Fibroblast of pulmonary artery (primary cell): ENCODE results near the gene PRICKLE4.

Experiments used
- DNase-seq: peaks from one replicate; pipeline ENCODE4 v3.0.0-alpha.2; 2010; ENCODE audit warnings: low read depth
- H3K4me3 ChIP-seq: replicated peaks from 2 replicates; pipeline ENCODE4 v1.5.1; 2011; ENCODE audit warnings: low read depth, mild to moderate bottlenecking, control low read depth, low read length, moderate library complexity
- CTCF ChIP-seq: IDR thresholded peaks from 2 replicates; pipeline ENCODE4 v1.5.1; 2011; ENCODE audit warnings: mild to moderate bottlenecking, control low read depth, low read length, inconsistent platforms; ENCODE audit errors: missing control alignments

Gene PRICKLE4

DNA sequence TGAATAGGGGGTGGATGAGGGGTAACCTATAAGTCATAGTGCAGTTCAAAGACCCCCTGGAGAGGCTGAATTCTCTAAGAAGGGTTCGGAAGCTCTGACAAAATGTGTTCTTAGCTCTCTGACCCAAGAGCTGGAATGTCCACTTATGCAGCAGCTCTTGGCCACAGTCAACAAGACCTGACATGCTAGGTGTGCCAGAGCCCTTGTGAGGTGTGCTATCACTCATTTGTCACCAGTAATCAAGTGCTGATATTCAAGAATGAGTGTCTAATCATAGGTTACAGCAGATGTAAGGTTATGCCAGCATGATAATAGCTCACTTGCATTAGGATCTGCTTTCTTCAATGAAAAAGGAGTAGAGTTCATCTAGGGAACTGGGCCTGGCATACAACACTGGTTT lies 35.0 kb downstream of the PRICKLE4 start:
- DNase-seq, result no peak
- H3K4me3 ChIP-seq, result no peak overlapping the region
- no peak for TF ChIP-seq CTCF

GRCh38 chr6:41818271-41819054 lies 37.9 kb downstream of the PRICKLE4 start:
- TF ChIP-seq CTCF, result no peak
- peak; percentile 79 for DNase-seq
- no peak overlapping the region for H3K4me3 ChIP-seq

- no peak overlapping the region for H3K4me3 ChIP-seq
- no peak for TF ChIP-seq CTCF
- no peak for DNase-seq
Measured at GRCh38 chr6:41821266-41821665, 40.7 kb downstream of the PRICKLE4 start.

GRCh38 chr6:41822021-41822420 lies 41.4 kb downstream of the PRICKLE4 start:
- no peak for TF ChIP-seq CTCF
- H3K4me3 ChIP-seq, result no peak overlapping the region
- no peak for DNase-seq

- no peak for TF ChIP-seq CTCF
- DNase-seq, result no peak
- no peak overlapping the region for H3K4me3 ChIP-seq
Measured at GRCh38 chr6:41823178-41823577, 42.6 kb downstream of the PRICKLE4 start.

DNA sequence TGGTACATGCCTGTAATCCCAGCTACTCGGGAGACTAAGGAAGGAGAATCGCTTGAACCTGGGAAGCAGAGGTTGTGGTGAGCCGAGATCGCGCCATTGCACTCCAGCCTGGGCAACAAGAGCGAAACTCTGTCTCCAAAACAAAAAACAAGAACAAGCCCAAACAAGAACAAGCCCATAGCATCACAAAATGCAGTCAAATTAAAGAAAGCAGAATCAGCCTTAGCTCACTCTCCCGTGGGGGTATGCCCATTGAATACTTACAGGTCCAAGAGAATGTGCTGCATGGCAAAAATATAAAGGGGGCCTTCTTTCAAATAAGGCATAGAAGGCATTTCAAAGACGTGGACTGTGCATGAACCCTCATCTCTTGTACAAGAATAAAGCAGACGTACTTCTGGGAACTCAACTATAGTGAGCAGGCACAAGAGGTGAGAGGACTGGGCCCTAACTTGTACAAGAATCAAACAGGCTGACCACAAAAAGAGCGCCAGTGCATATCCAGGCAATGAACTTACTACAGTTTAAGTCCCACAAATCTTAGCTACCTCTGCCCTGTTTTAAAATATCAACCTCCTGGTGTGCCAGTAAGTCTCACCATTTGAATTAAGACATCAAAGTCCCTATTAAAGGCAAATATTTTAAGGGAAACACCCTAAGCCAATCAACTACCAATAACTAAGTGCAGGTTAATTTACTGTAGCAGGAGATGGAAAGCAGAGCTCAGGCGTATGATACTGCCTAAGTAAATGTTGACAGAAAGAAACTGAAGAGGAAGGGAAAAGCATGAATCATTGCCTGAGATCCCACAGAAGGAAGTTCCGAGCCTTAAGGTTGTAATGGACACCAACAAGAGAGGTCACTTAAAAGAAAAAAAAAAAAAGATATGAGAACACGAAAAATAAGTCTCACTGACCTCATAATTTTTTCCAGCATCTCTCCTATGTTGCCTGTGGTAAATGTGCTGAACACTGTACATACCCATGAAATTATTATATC lies 44.3 kb downstream of the PRICKLE4 start:
- TF ChIP-seq CTCF, result no peak
- DNase-seq, result peak; percentile 54
- no peak overlapping the region for H3K4me3 ChIP-seq
